Kasumi-1 (cell line): Measurements from ENCODE around the gene GATAD2B.

Source experiments
- DNase-seq, 2 experiments: peaks; one replicate each; lab custom pipeline; 2025; lab: John Stamatoyannopoulos, UW

Gene GATAD2B

DNA sequence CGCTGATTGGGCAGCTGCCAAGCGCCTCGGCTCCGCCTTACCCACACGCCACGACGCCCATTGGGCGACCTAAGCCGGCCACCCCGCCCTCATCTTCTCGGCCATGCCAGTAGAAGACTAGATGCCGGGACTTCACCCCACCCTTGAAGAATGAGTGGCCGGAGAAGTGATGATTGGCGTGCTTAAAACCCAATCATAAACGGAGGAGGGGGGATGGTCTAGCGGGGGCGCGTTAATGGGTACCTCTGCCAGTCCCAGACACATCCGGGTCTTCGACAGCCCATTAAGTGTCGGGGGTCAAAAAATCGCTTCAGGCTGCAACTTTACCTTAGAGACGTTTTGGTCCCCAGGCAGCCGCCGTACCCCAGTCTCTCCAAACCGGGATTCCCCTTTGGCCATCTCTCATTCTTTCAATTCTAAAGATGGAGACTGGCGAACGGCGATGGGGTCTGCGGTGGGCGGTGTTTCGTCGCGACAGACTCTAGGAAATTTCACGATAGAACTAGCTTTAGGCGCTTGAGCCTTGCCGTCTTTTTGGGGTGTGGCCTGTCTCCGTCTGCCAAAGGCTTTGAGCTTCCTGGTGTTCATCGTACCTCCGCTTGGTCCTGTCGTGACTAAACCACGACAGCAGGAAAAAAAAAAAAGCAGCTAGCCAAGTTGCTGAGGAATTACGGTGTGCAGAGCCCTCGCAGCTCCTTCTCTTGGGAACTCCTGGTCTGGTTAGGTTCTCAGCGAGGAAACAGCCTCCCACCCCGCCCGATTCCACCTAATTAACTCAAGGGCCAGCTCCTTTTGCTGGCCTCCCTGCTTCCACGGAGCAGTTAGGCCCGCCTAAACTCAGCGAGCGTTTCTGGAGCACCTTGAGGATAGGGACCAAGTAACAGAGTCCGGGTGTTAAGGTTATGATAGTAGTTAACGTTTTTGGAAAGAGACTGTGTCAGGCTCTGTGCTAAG is at the start of gene GATAD2B:
GATAD2B (minus strand) TSS at position 1 of the 954 bp plus-strand sequence. CDS start 94,625 bp downstream, outside the sequence.
- peak; percentile 99 for DNase-seq

DNA sequence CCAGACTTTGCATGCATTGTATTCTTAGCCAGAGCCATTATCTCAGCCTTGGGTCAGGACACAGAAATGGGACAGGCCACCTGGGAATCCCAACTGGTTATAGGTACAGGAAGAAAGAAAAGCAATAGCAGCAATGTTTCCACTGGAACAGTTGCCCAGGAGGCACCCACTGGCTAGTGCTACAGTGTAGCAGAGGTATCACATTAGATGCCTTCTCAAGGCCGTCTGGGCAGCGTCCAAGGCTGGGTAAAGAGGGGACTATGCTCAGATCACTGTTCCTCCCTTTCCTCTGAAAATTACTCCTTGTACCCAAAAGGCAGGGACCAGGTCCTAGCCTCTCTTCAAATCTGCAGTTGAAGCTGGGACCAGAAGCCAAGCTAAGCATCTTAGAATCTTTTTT is 47.6 kb upstream of the GATAD2B start:
- DNase-seq, result no peak

DNA sequence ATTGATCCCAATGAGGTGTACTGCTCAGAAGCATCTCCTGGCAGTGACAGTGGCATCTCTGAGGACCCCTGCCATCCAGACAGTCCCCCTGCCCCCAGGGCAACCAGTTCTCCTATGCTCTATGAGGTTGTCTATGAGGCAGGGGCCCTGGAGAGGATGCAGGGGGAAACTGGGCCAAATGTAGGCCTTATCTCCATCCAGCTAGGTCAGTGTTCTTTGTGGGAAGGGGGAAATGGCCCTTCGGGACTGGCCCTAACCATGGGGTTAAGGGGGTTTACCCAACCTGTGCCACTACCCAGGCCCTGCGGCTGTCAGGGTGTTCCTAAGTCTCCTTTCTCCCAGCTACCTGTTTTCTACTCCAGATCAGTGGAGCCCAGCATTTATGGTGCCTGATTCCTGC is 46.2 kb upstream of the GATAD2B start:
- DNase-seq, result no peak

DNA sequence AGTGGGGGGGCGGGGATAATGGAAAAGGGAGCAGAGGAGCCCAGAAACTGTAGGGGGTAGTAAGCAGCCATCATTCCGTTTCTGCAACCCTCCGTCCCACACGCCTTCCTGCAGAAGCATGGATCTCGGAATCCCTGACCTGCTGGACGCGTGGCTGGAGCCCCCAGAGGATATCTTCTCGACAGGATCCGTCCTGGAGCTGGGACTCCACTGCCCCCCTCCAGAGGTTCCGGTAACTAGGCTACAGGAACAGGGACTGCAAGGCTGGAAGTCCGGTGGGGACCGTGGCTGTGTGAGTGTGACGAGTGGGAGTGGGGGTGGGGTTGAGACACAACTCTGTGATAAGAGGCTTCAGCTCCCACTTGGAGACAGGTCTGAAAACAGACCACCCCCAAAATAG is 45.6 kb upstream of the GATAD2B start:
- DNase-seq, result no peak

DNA sequence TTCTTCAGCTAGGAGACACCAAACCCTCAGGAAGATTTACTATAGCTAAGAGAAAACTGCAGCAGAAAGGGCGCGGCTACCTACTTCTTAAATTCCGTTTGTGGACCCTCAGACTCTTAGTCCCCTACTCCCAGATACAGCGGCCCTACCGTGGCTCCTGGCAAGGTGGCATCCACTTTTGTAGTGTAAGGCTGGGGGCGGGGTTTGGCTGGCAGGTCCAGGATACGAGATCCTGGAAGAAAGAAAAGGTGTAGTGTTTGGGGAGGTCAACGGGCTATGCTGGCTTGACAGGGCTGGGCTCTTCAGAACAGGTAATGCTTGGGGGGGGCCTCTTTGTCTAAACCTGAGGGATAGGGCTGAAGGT is 45.2 kb upstream of the GATAD2B start:
- no peak for DNase-seq

DNA sequence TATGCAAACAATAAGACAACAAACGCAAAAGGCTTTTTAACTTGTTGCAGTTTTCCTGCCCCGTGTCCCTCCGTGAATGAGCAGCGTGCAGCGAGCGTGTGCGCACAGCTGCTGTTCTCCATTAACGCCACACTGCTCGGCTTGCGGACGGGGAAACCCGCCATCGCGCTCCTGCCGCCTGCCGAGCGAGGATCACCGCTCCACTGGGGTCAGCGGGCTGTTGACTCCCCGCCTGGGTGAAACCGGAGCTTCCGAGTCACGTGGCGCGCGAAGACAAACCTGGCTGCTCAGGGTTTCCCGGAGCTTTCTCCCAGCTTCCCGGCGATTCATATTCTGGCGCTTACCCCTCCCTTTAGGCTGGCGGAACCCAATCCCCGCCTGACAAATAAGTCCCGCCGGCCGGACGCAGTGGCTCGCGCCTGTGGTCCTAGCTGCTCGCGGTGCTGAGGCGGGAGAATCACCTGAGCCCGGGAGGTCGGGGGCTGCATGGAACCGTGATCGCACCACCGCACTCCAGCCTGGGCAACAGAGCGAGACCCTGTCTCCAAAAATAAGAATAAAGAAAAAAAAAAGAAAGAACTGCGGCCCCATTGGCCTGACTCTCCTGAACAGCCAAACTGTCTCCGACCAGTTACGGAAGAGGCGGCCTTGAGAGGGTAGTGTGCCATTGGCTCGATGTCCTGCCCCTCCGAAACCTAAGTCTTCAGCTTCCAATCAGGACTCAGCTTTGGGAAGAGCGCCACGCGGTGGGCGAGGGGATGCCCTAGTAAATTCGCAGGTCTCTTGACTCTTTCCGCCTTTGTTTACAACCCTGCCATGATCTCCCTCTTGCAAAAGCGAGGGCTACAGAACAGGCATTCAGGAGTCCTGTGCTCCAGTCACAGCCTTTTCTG is 44.6 kb upstream of the GATAD2B start, which contains the start of gene CREB3L4:
CREB3L4 (plus strand) TSS at position 796 of the 893 bp plus-strand sequence. CDS start 624 bp downstream, outside the sequence.
- peak; percentile 99 for DNase-seq

DNA sequence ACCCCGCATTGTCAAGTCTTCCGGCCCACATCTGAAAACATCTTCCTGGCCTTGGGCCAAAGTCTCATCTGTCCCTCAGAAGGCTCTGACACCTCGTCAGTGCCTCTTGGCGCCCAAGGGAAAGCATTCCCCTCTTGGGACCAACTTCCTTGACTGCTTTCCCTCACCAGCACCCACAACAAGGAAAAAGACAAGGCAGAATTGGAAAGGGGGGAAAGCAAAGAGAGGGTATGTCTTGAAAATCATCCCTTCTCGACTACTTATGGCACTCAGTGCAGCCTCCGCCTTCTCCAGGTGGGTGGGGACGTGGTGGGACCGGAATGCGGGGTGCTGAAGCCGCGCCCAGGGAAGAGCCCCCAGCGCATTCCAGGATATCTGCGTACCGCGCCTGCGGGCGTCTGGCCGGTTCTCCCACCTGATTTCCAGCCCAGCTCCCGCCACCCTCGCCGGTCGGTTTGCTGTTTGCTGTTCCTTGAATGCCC is 41.1 kb upstream of the GATAD2B start:
- DNase-seq, result peak in 1 of 2 experiments; percentile 64

DNA sequence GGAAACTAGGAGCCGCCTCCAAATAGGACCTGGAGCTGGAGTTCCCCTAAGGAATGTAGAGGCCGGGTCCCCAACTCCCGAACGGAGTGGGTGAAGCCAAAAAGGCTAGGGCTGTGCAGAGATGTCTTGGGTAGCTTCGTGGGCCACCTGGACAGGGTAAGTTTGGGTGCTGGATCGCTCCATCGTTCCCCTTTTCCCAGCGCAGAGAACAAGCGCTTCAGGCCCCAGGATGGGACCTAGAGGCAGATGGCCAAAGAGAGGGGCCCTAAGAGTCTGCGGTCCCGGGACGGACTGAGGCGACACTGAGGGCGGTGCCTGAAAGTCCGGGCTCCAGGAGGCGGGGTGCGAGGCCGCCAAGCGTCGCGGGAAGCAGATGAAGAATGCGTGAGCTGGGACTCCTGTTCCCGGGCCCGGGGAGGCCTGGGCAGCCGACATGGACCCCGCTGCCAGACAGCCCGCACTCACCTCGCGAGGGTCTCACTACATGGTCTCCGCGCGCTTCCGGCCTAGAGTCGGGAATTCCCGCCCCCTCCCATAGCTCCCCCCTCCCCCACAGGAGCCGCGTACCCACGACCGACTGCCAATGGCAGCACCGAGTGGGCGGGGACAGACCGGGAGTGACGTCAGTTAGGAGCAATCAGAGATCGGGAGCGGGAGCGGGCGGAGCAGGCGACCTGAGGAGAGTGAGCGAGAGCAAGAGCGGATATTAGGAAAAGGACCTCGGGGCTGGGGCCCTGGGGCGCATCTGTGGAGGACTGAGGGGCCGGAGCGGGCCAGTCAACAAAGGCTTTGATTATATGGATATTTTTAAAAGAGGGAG is 40.5 kb upstream of the GATAD2B start, which contains the start of gene SLC39A1:
SLC39A1 (minus strand) TSS at position 508 of the 820 bp plus-strand sequence. CDS start 822 bp downstream, outside the sequence.
- DNase-seq, result peak; percentile 97 to 98

DNA sequence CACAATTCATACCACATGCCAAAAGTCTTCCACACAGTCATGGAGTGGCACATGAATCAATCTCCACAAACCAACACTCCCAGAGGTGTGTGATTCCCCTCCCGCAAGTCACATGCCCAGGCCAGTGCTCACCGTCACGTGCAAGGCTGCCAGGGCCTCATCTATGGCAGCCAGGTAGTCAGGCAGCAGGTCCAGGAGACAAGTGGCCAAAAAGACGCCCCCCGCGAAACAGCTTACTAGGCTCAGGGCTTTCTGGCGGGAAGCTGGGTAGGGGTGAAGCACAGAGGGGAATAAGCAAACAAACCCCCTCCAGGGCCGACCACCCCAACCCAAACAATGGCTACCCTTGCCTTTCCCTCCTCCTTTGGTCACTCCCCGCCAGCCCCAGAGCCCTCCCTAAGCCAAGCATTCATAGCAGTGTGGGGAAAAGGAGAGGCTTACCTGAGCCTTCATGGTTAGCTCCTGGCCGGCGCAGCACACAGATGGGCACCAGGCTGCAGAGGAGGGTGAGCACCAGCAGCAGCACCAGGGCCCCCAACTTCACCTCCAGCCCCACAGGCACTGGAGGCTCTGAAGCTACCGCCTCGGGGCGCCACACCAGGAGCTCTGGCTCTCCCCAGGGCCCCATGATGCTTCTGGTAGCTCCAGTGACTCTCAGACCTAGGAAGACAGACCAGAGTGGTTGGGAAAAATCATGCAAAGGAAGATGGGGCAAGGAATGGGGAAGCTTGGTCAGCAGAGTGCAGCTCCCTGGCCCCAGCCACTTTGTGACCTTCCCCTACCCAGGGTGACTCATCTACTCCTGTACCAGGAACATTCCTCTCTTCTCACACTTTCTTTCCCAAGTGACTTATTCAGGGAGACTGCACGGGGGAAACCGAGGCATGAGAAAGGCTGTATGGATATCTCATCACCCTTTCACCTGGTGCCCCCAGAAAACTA is 39.6 kb upstream of the GATAD2B start:
- DNase-seq, result no peak

DNA sequence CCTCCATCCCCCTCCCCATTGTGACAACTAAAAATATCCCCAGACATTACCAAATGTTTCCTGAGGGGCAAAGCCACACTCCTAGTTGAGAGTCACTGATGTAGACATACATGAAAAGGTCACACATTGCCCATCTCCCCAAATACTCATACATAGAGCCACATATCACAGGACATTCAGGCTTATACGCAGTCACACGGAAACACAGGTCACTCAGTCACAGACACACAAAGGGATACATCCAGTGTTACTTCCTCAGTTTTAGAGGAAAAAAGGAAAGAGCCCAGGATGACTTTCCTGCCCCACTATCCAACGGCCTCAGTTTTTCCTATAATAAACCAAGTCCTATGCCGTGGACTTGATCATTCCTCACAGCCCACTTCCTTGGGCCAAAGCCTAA is 38.6 kb upstream of the GATAD2B start:
- DNase-seq, result no peak

DNA sequence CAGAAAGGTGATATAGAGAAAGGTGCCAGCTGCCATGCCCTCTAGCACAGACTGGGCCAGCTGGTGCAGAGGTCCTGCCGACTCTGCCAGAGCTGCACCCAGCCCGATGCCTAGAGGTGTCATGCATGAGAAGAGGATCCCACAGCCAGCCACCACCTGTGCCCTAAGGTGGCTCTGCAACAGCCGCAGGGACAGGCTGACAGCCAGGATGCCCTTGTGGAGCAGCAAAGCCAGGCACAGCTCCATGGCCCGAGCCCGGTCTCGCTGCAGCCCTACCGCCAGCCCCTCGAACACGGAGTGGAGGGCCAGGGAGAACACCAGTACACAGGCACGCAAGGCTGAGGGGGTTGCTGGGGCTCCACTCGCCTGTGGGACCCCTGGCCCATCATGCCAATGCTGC is 37.4 kb upstream of the GATAD2B start:
- DNase-seq, result no peak

DNA sequence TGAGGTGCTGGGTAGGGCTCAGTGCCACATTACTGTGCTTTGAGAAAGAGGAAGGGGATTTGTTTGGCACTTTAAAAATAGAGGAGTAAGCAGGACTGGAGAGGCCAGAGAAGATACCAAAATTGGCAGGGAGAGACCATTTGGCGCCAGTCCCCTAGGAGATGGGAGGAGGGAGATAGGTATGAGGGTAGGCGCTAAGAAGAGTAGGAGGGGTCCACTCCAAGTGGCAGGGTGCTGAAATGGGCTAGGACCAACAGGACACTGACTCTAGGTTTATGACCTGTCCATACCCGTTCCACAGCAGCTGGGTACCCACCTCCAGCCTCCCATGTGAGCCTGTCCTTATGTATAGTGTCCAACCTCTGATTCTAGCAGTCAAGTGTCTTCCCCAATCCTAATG is 36.7 kb upstream of the GATAD2B start:
- no peak for DNase-seq

DNA sequence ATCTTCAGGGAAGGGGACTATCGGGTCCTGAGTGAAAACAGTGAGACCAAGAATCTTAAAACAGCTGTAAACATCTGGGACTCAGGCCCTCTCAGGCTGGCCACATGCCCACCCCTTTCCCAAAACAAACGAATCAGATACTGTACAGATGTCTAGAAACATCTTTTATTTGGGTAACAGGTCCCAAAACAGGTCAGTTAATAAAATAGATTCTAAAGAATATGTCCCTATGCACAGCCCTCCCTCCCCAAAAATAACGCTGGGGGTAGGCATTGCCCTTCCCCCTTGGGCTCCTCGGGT is 36.1 kb upstream of the GATAD2B start:
- no peak for DNase-seq

DNA sequence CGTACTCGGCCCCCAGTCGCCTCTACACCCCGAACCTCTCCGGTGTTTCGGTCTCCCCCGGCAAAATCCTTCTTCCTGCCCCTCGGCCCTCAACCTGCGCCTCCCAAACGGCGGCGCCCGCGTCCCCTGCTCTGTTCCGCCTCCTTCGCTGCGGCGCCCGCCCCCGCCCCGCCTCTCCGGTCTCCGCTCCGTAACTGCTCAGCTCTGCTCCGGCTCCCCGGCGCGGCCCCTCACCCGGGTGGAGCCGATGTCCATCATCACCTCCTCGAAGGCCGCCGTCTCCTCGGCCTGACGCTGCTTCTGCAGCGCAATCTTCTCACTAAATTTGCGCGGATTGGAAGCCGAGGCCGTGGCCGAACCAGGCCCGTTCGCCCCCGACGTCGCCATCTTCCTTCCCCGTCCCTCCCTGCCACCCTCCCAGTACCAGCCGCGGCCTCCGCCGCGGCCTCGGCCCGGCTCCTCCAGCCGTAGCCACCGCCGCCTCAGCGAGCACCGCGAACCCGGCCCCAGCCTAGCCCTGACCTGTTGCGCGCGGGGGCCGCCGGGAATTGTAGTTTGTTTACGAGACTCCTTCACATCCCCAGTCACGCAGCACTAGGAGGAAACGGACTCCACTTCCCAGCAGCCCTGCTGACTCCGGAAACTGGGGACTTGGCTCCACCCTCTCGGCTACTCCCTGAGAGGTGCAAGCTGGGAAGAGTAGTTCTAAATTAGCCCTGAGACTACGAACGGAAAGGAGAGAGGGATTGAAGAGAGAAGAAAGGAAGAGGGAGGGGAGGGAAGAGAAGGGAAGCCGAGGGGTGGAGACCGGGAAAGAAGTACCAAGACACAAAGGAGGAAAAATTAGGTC is 35.6 kb upstream of the GATAD2B start, which contains the start of gene CRTC2:
CRTC2 (minus strand) TSS at position 502 of the 850 bp plus-strand sequence; CDS start at position 387, 115 bp downstream.
- DNase-seq, result peak; percentile 100

DNA sequence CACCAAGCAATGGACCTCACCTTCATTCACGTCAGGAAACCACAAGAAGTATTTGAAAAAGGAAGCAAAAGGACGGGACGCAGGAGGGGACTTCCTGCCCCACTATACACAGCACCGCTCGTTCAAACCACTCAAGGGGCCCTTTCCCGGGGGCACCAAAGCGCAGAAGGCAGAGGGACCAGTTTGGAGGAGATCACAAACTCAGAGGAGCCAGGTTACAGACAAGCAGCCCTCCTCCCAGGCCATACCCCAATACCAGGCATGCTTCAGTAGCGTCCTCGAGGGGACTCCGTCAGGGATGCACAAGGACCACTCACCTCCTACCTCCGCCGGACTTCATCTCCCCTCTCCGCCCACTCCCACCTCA is 35.0 kb upstream of the GATAD2B start:
- peak; percentile 46 for DNase-seq

DNA sequence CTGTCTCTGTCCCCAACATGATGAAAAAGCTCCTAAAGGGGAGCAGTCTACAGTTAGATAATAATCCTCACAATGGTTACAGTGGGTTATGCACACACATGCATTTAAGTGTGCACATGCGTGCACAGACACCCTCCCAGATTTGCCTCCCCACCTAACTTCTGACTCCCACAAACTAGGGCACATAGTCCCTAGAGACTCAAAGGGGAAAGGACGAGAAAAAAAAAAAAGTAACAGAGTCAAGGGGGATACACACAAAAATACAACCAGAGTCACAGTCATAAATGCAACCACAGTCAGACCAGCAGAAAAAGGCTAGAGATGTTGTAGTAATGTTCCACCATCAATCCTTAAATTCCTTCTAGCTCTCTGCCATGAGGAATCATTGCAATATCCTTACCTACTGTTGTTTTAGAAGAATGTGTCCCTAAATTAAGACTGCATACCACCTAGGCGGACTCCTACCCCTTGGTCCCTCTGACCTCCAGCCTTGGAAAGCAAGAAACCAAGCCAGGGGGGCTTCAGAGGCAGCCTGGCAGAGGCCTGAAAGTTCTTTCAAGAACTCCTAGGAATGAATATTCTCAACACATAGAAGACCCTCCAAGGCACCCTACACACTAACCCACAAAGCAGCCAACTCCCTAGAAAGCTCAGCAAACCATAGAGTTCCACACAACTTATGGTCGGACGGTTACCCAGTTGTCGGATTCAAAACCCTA is 34.4 kb upstream of the GATAD2B start:
- no peak for DNase-seq

DNA sequence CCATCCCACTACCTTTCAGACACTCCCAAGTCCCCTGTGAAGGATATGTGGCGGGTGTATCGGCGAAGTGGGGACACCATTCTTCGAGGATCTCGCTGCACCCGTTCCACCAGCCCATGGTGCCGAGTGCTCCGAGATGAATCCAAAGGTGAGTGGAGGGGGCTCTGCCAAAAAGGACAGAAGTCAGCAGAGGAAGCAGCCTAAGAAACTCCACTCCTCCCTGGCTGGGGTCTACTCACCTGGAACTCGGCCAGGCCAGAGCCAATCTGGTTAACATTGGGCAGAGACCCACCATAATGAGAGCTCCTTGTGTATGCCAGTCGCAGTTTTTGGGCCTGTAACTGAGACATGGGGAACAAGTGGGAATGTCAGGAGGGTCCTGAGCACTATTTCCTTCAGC is 32.1 kb upstream of the GATAD2B start:
- DNase-seq, result no peak

DNA sequence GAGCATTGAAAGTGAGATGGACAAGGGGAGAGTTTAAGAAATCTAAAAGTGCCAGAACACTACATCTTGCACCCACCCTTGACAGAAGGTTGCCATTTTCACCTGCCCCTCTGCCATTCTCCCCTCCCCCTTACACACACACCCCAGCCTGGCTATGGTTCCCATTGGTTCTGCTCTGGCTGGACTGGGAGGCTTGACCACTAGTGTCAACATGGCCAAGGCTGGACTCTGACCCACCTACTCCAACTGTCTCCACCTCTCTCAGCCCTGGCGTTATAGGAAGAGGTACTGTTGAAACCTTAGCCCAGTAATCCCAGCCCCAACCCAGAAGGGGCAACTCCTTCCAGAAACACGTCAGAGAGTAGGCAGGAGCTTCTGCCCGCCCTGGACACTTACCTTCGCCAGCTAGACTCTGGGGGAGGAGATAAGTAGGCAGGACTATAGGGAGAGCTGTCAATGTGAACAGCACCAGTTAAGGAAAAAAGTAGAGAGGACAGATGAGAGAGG is 31.1 kb upstream of the GATAD2B start:
- no peak for DNase-seq

DNA sequence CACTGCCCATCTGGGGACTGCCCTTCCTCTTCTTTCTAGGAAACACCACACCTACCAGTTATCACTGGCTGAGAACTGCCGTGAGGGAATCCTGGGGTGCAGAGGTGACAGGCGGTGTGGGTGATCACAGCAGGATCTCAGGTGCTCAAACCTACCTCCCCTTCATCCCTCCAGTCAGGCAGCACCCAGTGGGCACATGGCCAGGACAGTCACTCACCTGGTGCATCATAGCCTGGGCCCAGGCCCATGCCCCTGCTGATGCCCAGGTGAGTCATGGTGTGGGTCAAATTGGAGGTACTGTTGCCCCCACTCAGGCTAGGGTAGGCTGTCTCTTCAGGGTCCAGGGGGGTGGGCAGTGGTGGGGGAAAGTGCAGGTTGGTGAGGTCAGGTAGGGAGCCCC is 29.0 kb upstream of the GATAD2B start:
- DNase-seq, result no peak
